GM18909 (cell line): ENCODE measurements around the gene XRCC1.

ENCODE experiments used
- ATAC-seq: cut with Tn5 transposase; IDR thresholded peaks from one replicate; pipeline ENCODE4 v1.9.1; 2021; ENCODE audit warnings: mild to moderate bottlenecking; ENCODE audit not compliant: unreplicated experiment, poor library complexity

The XRCC1 gene

GRCh38 chr19:43575156-43575950, at the start of gene XRCC1, which contains the start of gene PINLYP:
Gene XRCC1 (minus strand): TSS chr19:43575527. CDS start chr19:43575458, 69 bp downstream.
Gene PINLYP (plus strand): TSS chr19:43575801. CDS start chr19:43577192, 1,391 bp downstream.
- ATAC-seq: peak; percentile 96

- no peak for ATAC-seq
Measured at GRCh38 chr19:43624933-43625332, 49.6 kb upstream of the XRCC1 start.

GRCh38 chr19:43623889-43624670, 48.8 kb upstream of the XRCC1 start:
- ATAC-seq: no peak

- no peak for ATAC-seq
Measured at GRCh38 chr19:43622956-43623355, 47.6 kb upstream of the XRCC1 start.

- no peak for ATAC-seq
Measured at GRCh38 chr19:43622070-43622469, 46.7 kb upstream of the XRCC1 start.

GRCh38 chr19:43620061-43621001, 45.0 kb upstream of the XRCC1 start:
- no peak for ATAC-seq

GRCh38 chr19:43619262-43620060, 44.1 kb upstream of the XRCC1 start, which contains the start of gene ZNF428:
Gene ZNF428 (minus strand): TSS chr19:43619629. CDS start chr19:43614304, 5,325 bp downstream.
- peak; percentile 76 for ATAC-seq

GRCh38 chr19:43618921-43619261, 43.6 kb upstream of the XRCC1 start:
- ATAC-seq: peak; percentile 41

- no peak for ATAC-seq
Measured at GRCh38 chr19:43616954-43617353, 41.6 kb upstream of the XRCC1 start.

GRCh38 chr19:43616306-43616705, 41.0 kb upstream of the XRCC1 start:
- ATAC-seq: no peak

- ATAC-seq: no peak
Measured at GRCh38 chr19:43612374-43612773, 37.0 kb upstream of the XRCC1 start.

- ATAC-seq: no peak
Measured at GRCh38 chr19:43611788-43612187, 36.5 kb upstream of the XRCC1 start, which contains the start of gene SRRM5. Gene SRRM5 (plus strand): TSS chr19:43612088. CDS start chr19:43612122, 34 bp downstream.

- no peak for ATAC-seq
Measured at GRCh38 chr19:43610493-43610892, 35.2 kb upstream of the XRCC1 start.

GRCh38 chr19:43609872-43610271, 34.5 kb upstream of the XRCC1 start:
- no peak for ATAC-seq

GRCh38 chr19:43607238-43608205, 32.2 kb upstream of the XRCC1 start:
- no peak for ATAC-seq

- ATAC-seq: no peak
Measured at GRCh38 chr19:43606569-43607229, 31.4 kb upstream of the XRCC1 start.

GRCh38 chr19:43605875-43606568, 30.7 kb upstream of the XRCC1 start:
- ATAC-seq: no peak
